HL-60 (cell line): ENCODE results near the gene LCK.

ENCODE experiments used
- CTCF ChIP-seq: IDR thresholded peaks from one replicate; pipeline ENCODE4 v1.5.1; 2011; ENCODE audit warnings: low read length, control low read depth, inconsistent platforms; ENCODE audit not compliant: insufficient read depth
- REST ChIP-seq: IDR thresholded peaks from 2 replicates; pipeline ENCODE4 v1.6.1; 2012; ENCODE audit warnings: low read depth; ENCODE audit not compliant: insufficient replicate concordance

DNA sequence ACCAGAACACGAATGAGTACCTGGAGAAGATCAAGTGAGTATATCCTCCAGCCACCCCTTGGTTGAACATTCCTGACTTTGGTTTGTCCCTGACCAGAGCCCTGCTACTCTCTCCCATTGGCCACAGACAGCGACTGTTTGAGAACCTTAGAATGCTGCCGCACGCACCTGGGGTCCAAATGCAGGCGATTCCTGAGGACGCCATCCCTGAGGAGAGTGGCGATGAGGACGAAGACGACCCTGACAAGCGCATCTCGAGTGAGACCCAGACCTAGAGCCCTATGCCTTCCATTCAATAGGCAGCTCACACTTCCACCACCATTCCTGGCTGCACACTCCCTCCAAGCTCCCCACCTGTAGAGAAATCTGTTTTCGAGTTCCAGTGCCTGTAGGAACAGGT is 80.5 kb downstream of the LCK start:
- TF ChIP-seq CTCF (no peak), REST (no peak)
